Thoracic aorta (tissue), 2 donors: ENCODE data around the gene SGMS1. TPM values are rescaled to one million over a fixed set of nuclear protein-coding genes. Genes with fewer than 3 reads are reported as not detected.
A peak's percentile ranks its signal among the peaks of the same experiment; 100 is the strongest.

ENCODE experiments used
- ATAC-seq: fragments of 150-250 bp; one replicate; pipeline ENCODE4 v1.8.0; 2017; ENCODE audit warnings: low read depth; ENCODE audit not compliant: insufficient number of reproducible peaks, low FRiP score
- DNase-seq: peaks from one replicate; pipeline ENCODE4 v3.0.0-alpha.2; 2020; ENCODE audit warnings: low spot score
- H3K27ac ChIP-seq, 2 donors: fragments of 200-600 bp; sonication (generic); 1 replicate in 1 of 2; 2 replicates in 1 of 2; pipeline ENCODE4 v1.5.1; 2016; ENCODE audit warnings: mild to moderate bottlenecking in 2 of 2, moderate library complexity in 2 of 2
- H3K27me3 ChIP-seq: fragments of 200-600 bp; sonication (generic); replicated peaks from 2 replicates; pipeline ENCODE4 v1.6.0; 2016; ENCODE audit warnings: mild to moderate bottlenecking; ENCODE audit not compliant: insufficient read depth
- H3K36me3 ChIP-seq: fragments of 200-600 bp; sonication (generic); one replicate; pipeline ENCODE4 v1.5.1; 2016
- H3K4me1 ChIP-seq, 2 donors: fragments of 200-600 bp; sonication (generic); 1 replicate in 1 of 2; 2 replicates in 1 of 2; pipeline versions ENCODE4 v1.5.1 to v1.6.0; 2016; ENCODE audit warnings: low read depth in 2 of 2, mild to moderate bottlenecking in 1 of 2; ENCODE audit not compliant: control insufficient read depth in 1 of 2
- H3K4me3 ChIP-seq: fragments of 200-600 bp; sonication (generic); 2 replicates; pipeline ENCODE4 v1.5.1; 2016; ENCODE audit warnings: mild to moderate bottlenecking
- H3K9me3 ChIP-seq: fragments of 200-600 bp; sonication (generic); 2 replicates; pipeline ENCODE4 v1.5.1; 2016
- CTCF ChIP-seq: fragments of 200-600 bp; sonication (generic); IDR thresholded peaks from one replicate; pipeline ENCODE4 v1.5.1; 2019; ENCODE audit warnings: antibody characterized with exemption
- total RNA-seq, 2 donors: library from RNA; depleted of rRNA; stranded (reverse); fragments of >200 nt; gene quantifications; one replicate each; pipeline versions ENCODE4 v1.1.0 to v1.2.3, GENCODE V29; 2016

SGMS1 gene
- total RNA-seq, 2 donors from 2014 or later = 60.5 to 92.3 TPM

GRCh38 chr10:50658165-50658564 lies 34.4 kb upstream of the SGMS1 start:
- H3K27ac ChIP-seq = no peak overlapping the region
- no peak for ATAC-seq
- no peaks in the 10 kb centered on the region for H3K9me3 ChIP-seq
- H3K36me3 ChIP-seq = no peaks in the 10 kb centered on the region
- no peak overlapping the region for H3K4me3 ChIP-seq
- DNase-seq = no peak
- no peaks in the 10 kb centered on the region for H3K27me3 ChIP-seq
- no peak for TF ChIP-seq CTCF
- H3K4me1 ChIP-seq = no peaks in the 10 kb centered on the region

GRCh38 chr10:50653758-50654157 lies 30.0 kb upstream of the SGMS1 start:
- Histone ChIP-seq H3K9me3 (no peaks in the 10 kb centered on the region), H3K27me3 (no peaks in the 10 kb centered on the region), H3K4me1 (no peaks in the 10 kb centered on the region), H3K36me3 (no peaks in the 10 kb centered on the region), H3K4me3 (no peak overlapping the region), H3K27ac (no peak overlapping the region)
- no peak for DNase-seq
- TF ChIP-seq CTCF = no peak
- ATAC-seq = no peak

GRCh38 chr10:50653142-50653541 lies 29.4 kb upstream of the SGMS1 start:
- no peak for ATAC-seq
- Histone ChIP-seq H3K36me3 (no peaks in the 10 kb centered on the region), H3K4me1 (no peaks in the 10 kb centered on the region), H3K27ac (no peak overlapping the region), H3K9me3 (no peaks in the 10 kb centered on the region), H3K4me3 (no peak overlapping the region), H3K27me3 (no peaks in the 10 kb centered on the region)
- peak; percentile 44 for TF ChIP-seq CTCF
- DNase-seq = no peak

- H3K27me3 ChIP-seq = no peaks in the 10 kb centered on the region
- no peaks in the 10 kb centered on the region for H3K4me1 ChIP-seq
- ATAC-seq (no peak), DNase-seq (no peak)
- H3K36me3 ChIP-seq = no peaks in the 10 kb centered on the region
- no peak for TF ChIP-seq CTCF
- no peak overlapping the region for H3K27ac ChIP-seq
- H3K9me3 ChIP-seq = no peaks in the 10 kb centered on the region
- no peak overlapping the region for H3K4me3 ChIP-seq
Observed at GRCh38 chr10:50651808-50652207, 28.1 kb upstream of the SGMS1 start.

- TF ChIP-seq CTCF = no peak
Observed at GRCh38 chr10:50650481-50650880, 26.7 kb upstream of the SGMS1 start.

More at GRCh38 chr10:50650481-50650880, 26.7 kb upstream of the SGMS1 start:
- no peak overlapping the region for H3K27ac ChIP-seq
- ATAC-seq (no peak), DNase-seq (no peak)
- H3K36me3 ChIP-seq = no peaks in the 10 kb centered on the region
- H3K4me1 ChIP-seq = no peaks in the 10 kb centered on the region
- H3K4me3 ChIP-seq = no peak overlapping the region
- no peaks in the 10 kb centered on the region for H3K27me3 ChIP-seq
- H3K9me3 ChIP-seq = no peaks in the 10 kb centered on the region
